ENCODE measurements around the gene TBC1D28. TPM values are rescaled to one million over a fixed set of nuclear protein-coding genes. Genes with fewer than 3 reads are reported as not detected.

The TBC1D28 gene
- not detected in 5 replicates for total RNA-seq (2022; extraction: Qiagen RNA extraction)

DNA sequence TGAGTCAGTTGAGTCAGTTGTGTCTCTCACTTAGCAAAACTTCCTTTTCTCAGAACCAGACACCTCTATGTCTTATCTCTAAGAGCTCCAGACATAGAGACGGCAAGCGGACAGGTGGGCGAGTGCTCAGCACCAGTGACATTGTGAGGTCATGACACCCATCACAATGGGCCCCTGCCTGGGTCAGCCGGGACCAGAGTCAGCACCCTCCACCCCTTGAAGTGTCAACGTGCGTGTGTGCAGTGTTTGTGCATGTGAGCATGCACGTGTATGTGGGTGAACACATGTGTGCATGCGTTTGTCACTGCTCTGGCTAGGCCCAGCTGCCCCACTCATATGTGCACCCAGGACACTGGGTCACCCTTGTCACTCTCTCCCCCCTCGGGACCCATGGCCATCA is at the start of gene TBC1D28:
TSS of gene TBC1D28 (minus strand) at position 101 of the 400 bp plus-strand sequence. CDS start 3,039 bp downstream, outside the sequence.

GRCh38 chr17:18681767-18682571 is 37.8 kb upstream of the TBC1D28 start, which contains the start of gene FOXO3B:
Gene FOXO3B (minus strand): TSS chr17:18682314. CDS start chr17:18681651, 663 bp downstream.

Other genes starting within 250 kb of the TBC1D28 start
- gene LGALS9C, start 167.6 kb downstream of the TBC1D28 start, total RNA-seq (2022; extraction: Qiagen RNA extraction): not detected in 5 replicates
- 2.4 to 4.8 TPM (median 4.0 TPM) in 5 replicates for gene FOXO3B, start 37.9 kb upstream of the TBC1D28 start, total RNA-seq (2022; extraction: Qiagen RNA extraction)
- gene FBXW10, start 99.7 kb upstream of the TBC1D28 start, total RNA-seq (2022; extraction: Qiagen RNA extraction): 0.61 to 1.7 TPM (median 1.0 TPM) in 5 replicates
- gene TVP23B, start 136.8 kb upstream of the TBC1D28 start, total RNA-seq (2022; extraction: Qiagen RNA extraction): 60.4 to 72.1 TPM (median 63.8 TPM) in 5 replicates
- 40.2 to 43.6 TPM (median 42.3 TPM) in 5 replicates for gene PRPSAP2, start 213.7 kb upstream of the TBC1D28 start, total RNA-seq (2022; extraction: Qiagen RNA extraction)

Measured in A549 treated with Mapracorat at 1 μM for 4 hours (cell line).